B cell (primary cell): Measurements from ENCODE around the gene ITLN1. TPM values are rescaled to one million over a fixed set of nuclear protein-coding genes. Genes with fewer than 3 reads are reported as not detected.
"Not testable (repeated sequence)": the region's sequence is repeated elsewhere in the genome, so short reads cannot be mapped to it uniquely, and the experiment has no call there.

ENCODE experiments used
- ATAC-seq: fragments of 200-7000 bp; cut with Tn5 transposase; one replicate; pipeline ENCODE4 v1.10.0; 2021; ENCODE audit warnings: low read depth, mild to moderate bottlenecking, moderate number of reproducible peaks, moderate library complexity
- CTCF ChIA-PET: fragments of 350-600 bp; sonication (Branson Sonifier 250); formaldehyde crosslinking; loops from one replicate; lab custom pipeline; 2021; ENCODE audit warnings: antibody characterized with exemption, inconsistent platforms; lab: Charles Lee
- POLR2A ChIA-PET: fragments of 350-600 bp; sonication (Branson Sonifier 250); formaldehyde crosslinking; loops from one replicate; lab custom pipeline; 2021; ENCODE audit warnings: antibody characterized with exemption; lab: Charles Lee
- DNase-seq: peaks from one replicate; pipeline ENCODE4 v3.0.0; 2013
- H2AFZ ChIP-seq: 2 replicates; pipeline ENCODE4 v1.6.1; 2012; ENCODE audit warnings: mild to moderate bottlenecking, low read depth, low read length; ENCODE audit not compliant: insufficient read depth, poor library complexity, severe bottlenecking
- H3K27ac ChIP-seq, 2 donors: 1 replicate in 1 of 2; 2 replicates in 1 of 2; pipeline ENCODE4 v1.5.1; 2012 to 2013; ENCODE audit warnings: low read length in 2 of 2, mild to moderate bottlenecking in 2 of 2, moderate library complexity in 1 of 2
- H3K27me3 ChIP-seq, 4 experiments: fragments of 200-600 bp in 1 of 4; sonication (generic) in 1 of 4; replicated peaks in 1 of 4; 1 replicate in 2 of 4; 2 replicates in 2 of 4; pipeline versions ENCODE4 v1.6.1 to v1.7.0; 2013 to 2016; ENCODE audit warnings: low read length in 3 of 4, mild to moderate bottlenecking in 2 of 4, mixed read lengths in 1 of 4, moderate library complexity in 1 of 4; ENCODE audit not compliant: insufficient read depth in 4 of 4, control insufficient read depth in 3 of 4; ENCODE audit errors: control extremely low read depth in 1 of 4
- H3K36me3 ChIP-seq, 2 experiments: replicated peaks in 1 of 2; 1 replicate in 1 of 2; 2 replicates in 1 of 2; pipeline versions ENCODE4 v1.6.1 to v1.7.1; 2013; ENCODE audit warnings: low read length in 1 of 2; ENCODE audit not compliant: insufficient read depth in 2 of 2, control insufficient read depth in 1 of 2; ENCODE audit errors: control extremely low read depth in 1 of 2, extremely low read depth in 1 of 2
- H3K4me1 ChIP-seq, 2 donors: fragments of 200-600 bp in 1 of 2; sonication (generic) in 1 of 2; 1 replicate in 1 of 2; 2 replicates in 1 of 2; pipeline versions ENCODE4 v1.5.1 to v1.6.1; 2013 to 2017; ENCODE audit warnings: low read length in 2 of 2; ENCODE audit not compliant: control insufficient read depth in 2 of 2, insufficient read depth in 2 of 2
- H3K4me2 ChIP-seq: replicated peaks from 2 replicates; pipeline ENCODE3; 2012; ENCODE audit warnings: mild to moderate bottlenecking, low read depth, low read length; ENCODE audit not compliant: poor library complexity, severe bottlenecking
- H3K4me3 ChIP-seq, 5 experiments: fragments of 200-600 bp in 1 of 5; sonication (generic) in 1 of 5; 1 replicate in 3 of 5; 2 replicates in 2 of 5; pipeline versions ENCODE4 v1.5.1 to v1.7.0; 2011 to 2016; ENCODE audit warnings: low read length in 4 of 5, mild to moderate bottlenecking in 4 of 5, low read depth in 2 of 5, control low read depth in 1 of 5, moderate library complexity in 1 of 5; ENCODE audit not compliant: insufficient read depth in 1 of 5; ENCODE audit errors: control extremely low read depth in 1 of 5, extremely low read depth in 1 of 5
- H3K79me2 ChIP-seq: fragments of 200-600 bp; sonication (generic); one replicate; pipeline ENCODE4 v1.6.0; 2016; ENCODE audit warnings: low read length; ENCODE audit not compliant: control insufficient read depth, insufficient read depth
- H3K9ac ChIP-seq: fragments of 200-600 bp; sonication (generic); 2 replicates; pipeline ENCODE4 v1.6.1; 2017; ENCODE audit warnings: mild to moderate bottlenecking, low read length, moderate library complexity
- H3K9me3 ChIP-seq, 3 donors: one replicate each; pipeline versions ENCODE4 v1.6.1 to v1.7.1; 2013; ENCODE audit warnings: low read length in 2 of 3; ENCODE audit not compliant: control insufficient read depth in 2 of 3, insufficient read depth in 1 of 3; ENCODE audit errors: control extremely low read depth in 1 of 3
- H4K20me1 ChIP-seq: 2 replicates; pipeline ENCODE4 v1.6.0; 2012; ENCODE audit warnings: mild to moderate bottlenecking, low read length; ENCODE audit not compliant: insufficient read depth, control insufficient read depth, poor library complexity, severe bottlenecking
- H3K27ac Mint-ChIP-seq: one replicate; pipeline ENCODE4 v1.8.0; 2021; ENCODE audit warnings: mixed read lengths
- H3K27me3 Mint-ChIP-seq: one replicate; pipeline ENCODE4 v1.8.0; 2021; ENCODE audit warnings: mixed read lengths
- H3K4me1 Mint-ChIP-seq: one replicate; pipeline ENCODE4 v1.8.0; 2021; ENCODE audit warnings: mixed read lengths
- H3K4me3 Mint-ChIP-seq: one replicate; pipeline ENCODE4 v1.8.0; 2021; ENCODE audit warnings: mixed read lengths
- H3K9me3 Mint-ChIP-seq: one replicate; pipeline ENCODE4 v1.8.0; 2022; ENCODE audit warnings: mixed read lengths; ENCODE audit not compliant: insufficient read depth
- CTCF ChIP-seq: fragments of 200-600 bp; IDR thresholded peaks from one replicate; pipeline ENCODE4 v1.8.0; 2022; ENCODE audit warnings: antibody characterized with exemption, mild to moderate bottlenecking
- EZH2 ChIP-seq: IDR thresholded peaks from 2 replicates; pipeline ENCODE4 v1.6.1; 2012; ENCODE audit warnings: borderline replicate concordance, low read depth, mild to moderate bottlenecking, moderate library complexity, low read length; ENCODE audit not compliant: insufficient read depth, poor library complexity, severe bottlenecking
- WGBS: methylation state at CpG from one replicate; pipeline ENCODE4 v1.1.5; 2013; ENCODE audit warnings: missing lambda C conversion rate; ENCODE audit not compliant: insufficient coverage; 5-methylcytosine and 5-hydroxymethylcytosine counted together
- intact Hi-C: fragments of 100-400 bp; cut with micrococcal nuclease; formaldehyde crosslinking; loops from one replicate; pipeline ENCODE4 v1.10.0; 2022
- polyA plus RNA-seq: library from polyadenylated mRNA; depleted of rRNA; stranded (reverse); fragments of >200 nt; gene quantifications from 2 replicates; pipeline ENCODE4 v1.2.3, GENCODE V29; 2012
- total RNA-seq, 2 donors: library from RNA; stranded (reverse); fragments of 120-200 nt in 1 of 2; gene quantifications; 1 replicate in 1 of 2; 2 replicates in 1 of 2; pipeline versions ENCODE4 v1.2.3 to v1.2.4, GENCODE V29; 2013 to 2022

Gene ITLN1
- total and polyA plus RNA-seq, 2 donors (not counting 1 experiment from before 2014, with no cell fraction given): not detected

GRCh38 chr1:160901768-160902167 is 16.8 kb upstream of the ITLN1 start:
- DNase-seq: no peak
- H3K4me1 Mint-ChIP-seq: no peaks in the 10 kb centered on the region
- H3K9me3 ChIP-seq: no peaks in the 10 kb centered on the region
- no peak overlapping the region for H3K9ac ChIP-seq
- H4K20me1 ChIP-seq: no peaks in the 10 kb centered on the region
- no peak for ATAC-seq
- H3K4me2 ChIP-seq: no peak overlapping the region
- POLR2A ChIA-PET: no interaction called here
- intact Hi-C loops: no loop called here
- peaks cover 17% of the 10 kb centered on the region for H3K27me3 Mint-ChIP-seq
- H3K27me3 ChIP-seq: no peaks in the 10 kb centered on the region
- no peaks in the 10 kb centered on the region for H3K4me1 ChIP-seq
- 100% methylated on average over 2 of the region's 2 CpGs for WGBS
- no peak overlapping the region for H3K27ac ChIP-seq
- no peak overlapping the region for H3K4me3 Mint-ChIP-seq
- CTCF ChIA-PET: no interaction called here
- TF ChIP-seq CTCF: no peak
- no peak for TF ChIP-seq EZH2
- no peak overlapping the region for H3K27ac Mint-ChIP-seq
- H3K4me3 ChIP-seq: no peak overlapping the region
- no peaks in the 10 kb centered on the region for H3K79me2 ChIP-seq
- peaks cover 5% of the 10 kb centered on the region for H3K9me3 Mint-ChIP-seq
- no peaks in the 10 kb centered on the region for H3K36me3 ChIP-seq
- H2AFZ ChIP-seq: no peak overlapping the region

GRCh38 chr1:160900683-160901082 is 15.7 kb upstream of the ITLN1 start:
- H3K4me3 Mint-ChIP-seq, H3K27ac ChIP-seq, H4K20me1 ChIP-seq, DNase-seq, CTCF ChIA-PET, H3K4me3 ChIP-seq, H3K79me2 ChIP-seq, POLR2A ChIA-PET, H2AFZ ChIP-seq, H3K27ac Mint-ChIP-seq, H3K4me1 Mint-ChIP-seq, intact Hi-C loops, H3K9me3 Mint-ChIP-seq, H3K4me1 ChIP-seq, H3K4me2 ChIP-seq, H3K9me3 ChIP-seq, H3K36me3 ChIP-seq, ATAC-seq, H3K27me3 ChIP-seq, H3K9ac ChIP-seq: not testable (repeated sequence)
- H3K27me3 Mint-ChIP-seq: peaks cover 22% of the 10 kb centered on the region
- 100% methylated on average over 2 of the region's 3 CpGs for WGBS

GRCh38 chr1:160894368-160895135 is 9.6 kb upstream of the ITLN1 start:
- CTCF ChIA-PET, H3K4me1 Mint-ChIP-seq, H3K4me1 ChIP-seq, DNase-seq, H3K27me3 ChIP-seq, H3K4me3 ChIP-seq, H3K4me2 ChIP-seq, ATAC-seq, H4K20me1 ChIP-seq, H3K4me3 Mint-ChIP-seq, intact Hi-C loops, H3K9ac ChIP-seq, H3K9me3 Mint-ChIP-seq, H2AFZ ChIP-seq, H3K36me3 ChIP-seq, H3K27ac ChIP-seq, H3K27ac Mint-ChIP-seq, H3K9me3 ChIP-seq, H3K79me2 ChIP-seq, POLR2A ChIA-PET: not testable (repeated sequence)
- 98% methylated on average over 12 of the region's 18 CpGs for WGBS
- peaks cover 31% of the 10 kb centered on the region for H3K27me3 Mint-ChIP-seq
